ENCODE measurements around the gene POLR2E.

Gene POLR2E
- long read RNA-seq, transcript POLR2E-213 (8 exons, 2,831 nt), result major isoform, 659 of 732 reads
- long read RNA-seq, transcript POLR2E-204 (8 exons, 1,096 nt), result minor isoform, 8 of 732 reads
- long read RNA-seq, transcript POLR2E-211 (8 exons, 1,749 nt), result minor isoform, 7 of 732 reads
- long read RNA-seq, partial matches to known transcripts, result 16 of 732 reads
- long read RNA-seq, other reads (novel, unspliced or antisense), result 37 of 732 reads

GRCh38 chr19:1094978-1095701 is at the start of gene POLR2E:
TSS of gene POLR2E (minus strand) at chr19:1095375. CDS start at chr19:1095315, 60 bp downstream.
- TF ChIP-seq REST (IDR thresholded peaks at IDR 0.05; ENCODE audit: insufficient replicate concordance, low read depth), result no peak
- peak; percentile 70; the same call in 1 of the 2 replicates for TF ChIP-seq POLR2AphosphoS5 (IDR thresholded peaks at IDR 0.05; ENCODE audit: low read depth)
- Histone ChIP-seq H3K27me3 (ENCODE audit: insufficient read depth, poor library complexity, severe bottlenecking) (no peaks in the 10 kb centered on the region), H3K27ac (replicated peaks) (peak within 1 kb of the TSS; percentile 72), H3K4me3 (replicated peaks; ENCODE audit: insufficient read depth, low read length) (peak within 1 kb of the TSS; percentile 85)
- peak; percentile 95 to 98 for DNase-seq (ENCODE audit: low read depth in 1 of 2, low spot score in 1 of 2)

GRCh38 chr19:1144741-1145140 is 49.6 kb upstream of the POLR2E start:
- TF ChIP-seq POLR2AphosphoS5 (IDR thresholded peaks at IDR 0.05; ENCODE audit: low read depth) (no peak), GABPA (IDR thresholded peaks at IDR 0.05; ENCODE audit: low read depth) (no peak), CTCF (IDR thresholded peaks at IDR 0.05; ENCODE audit: insufficient read depth, low read length) (no peak)
- H3K27me3 ChIP-seq (ENCODE audit: insufficient read depth, poor library complexity, severe bottlenecking), result no peaks in the 10 kb centered on the region
- DNase-seq (ENCODE audit: low read depth in 1 of 2, low spot score in 1 of 2), result no peak
- no peak overlapping the region for H3K4me3 ChIP-seq (replicated peaks; ENCODE audit: insufficient read depth, low read length)
- H3K27ac ChIP-seq (replicated peaks), result no peak overlapping the region

GRCh38 chr19:1143828-1144399 is 48.7 kb upstream of the POLR2E start:
- no peak for DNase-seq (ENCODE audit: low read depth in 1 of 2, low spot score in 1 of 2)
- no peak for TF ChIP-seq GABPA (IDR thresholded peaks at IDR 0.05; ENCODE audit: low read depth)
- no peak for TF ChIP-seq CTCF (IDR thresholded peaks at IDR 0.05; ENCODE audit: insufficient read depth, low read length)
- no peak for TF ChIP-seq SPI1 (IDR thresholded peaks at IDR 0.05; ENCODE audit: borderline replicate concordance, low read depth)
- TF ChIP-seq POLR2AphosphoS5 (IDR thresholded peaks at IDR 0.05; ENCODE audit: low read depth), result no peak
- TF ChIP-seq REST (IDR thresholded peaks at IDR 0.05; ENCODE audit: insufficient replicate concordance, low read depth), result no peak
- Histone ChIP-seq H3K27ac (replicated peaks) (no peak overlapping the region), H3K4me3 (replicated peaks; ENCODE audit: insufficient read depth, low read length) (no peak overlapping the region), H3K27me3 (ENCODE audit: insufficient read depth, poor library complexity, severe bottlenecking) (no peaks in the 10 kb centered on the region)

GRCh38 chr19:1141944-1142343 is 46.8 kb upstream of the POLR2E start:
- DNase-seq (ENCODE audit: low read depth in 1 of 2, low spot score in 1 of 2), result no peak
- Histone ChIP-seq H3K27me3 (ENCODE audit: insufficient read depth, poor library complexity, severe bottlenecking) (no peaks in the 10 kb centered on the region), H3K27ac (replicated peaks) (no peak overlapping the region), H3K4me3 (replicated peaks; ENCODE audit: insufficient read depth, low read length) (no peak overlapping the region)
- TF ChIP-seq GABPA (IDR thresholded peaks at IDR 0.05; ENCODE audit: low read depth) (no peak), SPI1 (IDR thresholded peaks at IDR 0.05; ENCODE audit: borderline replicate concordance, low read depth) (no peak), POLR2AphosphoS5 (IDR thresholded peaks at IDR 0.05; ENCODE audit: low read depth) (no peak), REST (IDR thresholded peaks at IDR 0.05; ENCODE audit: insufficient replicate concordance, low read depth) (no peak)
